K562 (cell line): ENCODE results near the gene HNRNPU. TPM values are rescaled to one million over a fixed set of nuclear protein-coding genes. Genes with fewer than 3 reads are reported as not detected.

Source experiments
- ATAC-seq: fragments of 200-7000 bp; cut with Tn5 transposase; 3 replicates; pipeline ENCODE4 v1.9.1; 2020; ENCODE audit warnings: moderate library complexity
- BruUV-seq: library from RNA; stranded (reverse); fragments of 400-500 nt; replicated peaks from 2 replicates; lab custom pipeline; 2021; lab: Mats Ljungman, UMichigan
- CTCF ChIA-PET: fragments of 300-600 bp; formaldehyde crosslinking; extraction: SDS; loops from one replicate; lab custom pipeline; 2021; ENCODE audit warnings: low intra/inter-chr PET ratio; lab: Yijun Ruan, JAX
- POLR2A ChIA-PET: fragments of 300-600, 350-650 bp; sonication (Branson Sonifier 250); formaldehyde crosslinking; extraction: SDS; loops from one replicate; lab custom pipeline; 2021; ENCODE audit warnings: antibody characterized with exemption, inconsistent platforms; lab: Yijun Ruan, JAX
- DNase-seq, 4 experiments: peaks; one replicate each; pipeline versions ENCODE4 v3.0.0 to v3.0.0-alpha.2; 2011 to 2018; ENCODE audit warnings: low spot score in 3 of 4, mixed read lengths in 3 of 4; ENCODE audit errors: extremely low read depth in 1 of 4
- FAIRE-seq: peaks from 2 replicates; lab custom pipeline; 2011; peaks lifted over from hg19 to GRCh38; lab: Jason Lieb, UNC
- H2AFZ ChIP-seq: 2 replicates; pipeline ENCODE4 v1.6.0; 2011; ENCODE audit warnings: low read depth, low read length, control low read depth, inconsistent platforms
- H3K27ac ChIP-seq: fragments of 200-600 bp; 3 replicates; pipeline ENCODE4 v1.8.0; 2011; ENCODE audit warnings: low read depth, mild to moderate bottlenecking, control low read depth, inconsistent platforms, low read length, moderate library complexity, mixed read lengths; ENCODE audit errors: extremely low read depth
- H3K27me3 ChIP-seq, 2 experiments: fragments of 300-600 bp in 1 of 2; 2 replicates in 1 of 2; 3 replicates in 1 of 2; pipeline versions ENCODE4 v1.6.0 to v1.8.0; 2011; ENCODE audit warnings: inconsistent platforms in 2 of 2, low read length in 2 of 2, mild to moderate bottlenecking in 1 of 2, mixed read lengths in 1 of 2, moderate library complexity in 1 of 2; ENCODE audit not compliant: control insufficient read depth in 2 of 2, insufficient read depth in 2 of 2
- H3K36me3 ChIP-seq: fragments of 300-600 bp; 3 replicates; pipeline ENCODE4 v1.8.0; 2011; ENCODE audit warnings: mild to moderate bottlenecking, low read length, inconsistent platforms; ENCODE audit not compliant: control insufficient read depth, insufficient read depth
- H3K4me1 ChIP-seq, 2 experiments: fragments of 200-600 bp in 1 of 2; replicated peaks in 1 of 2; 2 replicates in 1 of 2; 3 replicates in 1 of 2; pipeline versions ENCODE4 v1.5.1 to v1.8.0; 2011; ENCODE audit warnings: inconsistent platforms in 2 of 2, low read length in 2 of 2, mild to moderate bottlenecking in 1 of 2, mixed read lengths in 1 of 2, moderate library complexity in 1 of 2; ENCODE audit not compliant: control insufficient read depth in 2 of 2, insufficient read depth in 2 of 2
- H3K4me2 ChIP-seq: 2 replicates; pipeline ENCODE4 v1.6.1; 2011; ENCODE audit warnings: low read length, control low read depth, inconsistent platforms, mixed read lengths; ENCODE audit not compliant: insufficient read depth
- H3K4me3 ChIP-seq: fragments of 200-600 bp; sonication (generic), shearing (Covaris generic); 2 replicates; pipeline ENCODE4 v1.5.1; 2016; ENCODE audit warnings: control low read depth, inconsistent platforms
- H3K79me2 ChIP-seq: fragments of 200-600 bp; 3 replicates; pipeline ENCODE4 v1.8.0; 2011; ENCODE audit warnings: low read length, inconsistent platforms; ENCODE audit not compliant: control insufficient read depth, insufficient read depth
- H3K9ac ChIP-seq, 2 experiments: 2 replicates each; pipeline versions ENCODE4 v1.6.0 to v1.6.1; 2011; ENCODE audit warnings: low read depth in 2 of 2, low read length in 2 of 2, control low read depth in 1 of 2, inconsistent platforms in 1 of 2, mild to moderate bottlenecking in 1 of 2, mixed read lengths in 1 of 2; ENCODE audit not compliant: insufficient read depth in 1 of 2
- H3K9me1 ChIP-seq: one replicate; pipeline ENCODE4 v1.6.0; 2011; ENCODE audit warnings: inconsistent platforms, mild to moderate bottlenecking, low read length, moderate library complexity; ENCODE audit not compliant: control insufficient read depth, insufficient read depth
- H3K9me3 ChIP-seq: replicated peaks from 2 replicates; pipeline ENCODE4 v1.5.1; 2011; ENCODE audit warnings: low read depth, low read length, inconsistent platforms; ENCODE audit not compliant: control insufficient read depth, insufficient read depth
- H4K20me1 ChIP-seq: replicated peaks from 2 replicates; pipeline ENCODE4 v1.6.1; 2011; ENCODE audit warnings: low read length, inconsistent platforms, mixed read lengths; ENCODE audit not compliant: control insufficient read depth, insufficient read depth
- POLR2A ChIP-seq: fragments of 450-650 bp; conservative IDR thresholded peaks from 2 replicates; pipeline ENCODE4 v1.6.1; 2016
- POLR2AphosphoS5 ChIP-seq: IDR thresholded peaks from 2 replicates; pipeline ENCODE4 v1.6.1; 2011; ENCODE audit warnings: mild to moderate bottlenecking, low read depth, low read length, moderate library complexity; ENCODE audit not compliant: control insufficient read depth, insufficient read depth
- POLR2B ChIP-seq: fragments of 450-650 bp; IDR thresholded peaks from 2 replicates; pipeline ENCODE4 v1.6.1; 2018; ENCODE audit warnings: low read depth; ENCODE audit not compliant: partially characterized antibody
- SNRNP70 ChIP-seq: fragments of 200-400 bp; formaldehyde crosslinking; optimal IDR thresholded peaks from 2 replicates; pipeline ENCODE3; 2017; ENCODE audit warnings: low read depth, low read length
- SUPT5H ChIP-seq: fragments of 450-650 bp; IDR thresholded peaks from 2 replicates; pipeline ENCODE4 v1.6.1; 2016
- TEAD4 ChIP-seq, 2 experiments: sonication (generic) in 1 of 2; formaldehyde crosslinking in 1 of 2; IDR thresholded peaks; 2 replicates each; pipeline versions ENCODE4 v1.6.1 to v1.8.0; 2012 to 2022; ENCODE audit warnings: borderline replicate concordance in 1 of 2, inconsistent platforms in 1 of 2, low read length in 1 of 2, mild to moderate bottlenecking in 1 of 2, missing genetic modification reagents in 1 of 2
- WGBS: fragments of 100-300 bp; shearing (Covaris generic); methylation state at CpG from one replicate; pipeline ENCODE4 v1.1.6; 2016; ENCODE audit warnings: low coverage, mixed read lengths; ENCODE audit not compliant: insufficient coverage; ENCODE audit errors: missing lambda C conversion rate; 5-methylcytosine and 5-hydroxymethylcytosine counted together
- in situ Hi-C: fragments of 300-500 bp; cut with MboI; formaldehyde crosslinking; loops from 4 replicates; pipeline ENCODE4 v1.15.0; 2018; ENCODE audit warnings: inconsistent platforms, mixed read lengths
- intact Hi-C: fragments of 100-400 bp; cut with micrococcal nuclease; formaldehyde crosslinking; loops from 2 replicates; pipeline ENCODE4 v1.14.2; 2022
- polyA plus RNA-seq, 8 experiments: library from polyadenylated mRNA; depleted of rRNA in 4 of 8; stranded (reverse) in 5 of 8; unstranded in 3 of 8; fragments of >200 nt; fragmentation: Nextera tagmentation in 2 of 8; fragmentation: Illumina TruSeq in 1 of 8; extraction: Ambion mirVana in 2 of 8; extraction: Trizol in 1 of 8; gene quantifications; 2 replicates each; pipeline versions ENCODE4 v1.2.1 to v1.2.3, GENCODE V29; 2011 to 2014; ENCODE audit warnings: inconsistent platforms in 1 of 8, missing spikeins in 1 of 8
- total RNA-seq, 7 experiments: library from RNA; depleted of rRNA in 6 of 7; stranded (reverse); fragments of >200 nt in 6 of 7; fragmentation: Illumina TruSeq in 2 of 7; extraction: Trizol in 2 of 7; gene quantifications; 2 replicates each; pipeline versions ENCODE4 v1.2.1 to v1.2.3, GENCODE V29; 2011 to 2021; ENCODE audit warnings: low replicate concordance in 1 of 7

HNRNPU gene
- total and polyA plus RNA-seq, 9 of the 15 experiments (the other 6 are each of a cell fraction or from before 2014, with no cell fraction given), result 159 to 777 (median 577) TPM

- intact Hi-C loops, result no loop called here
- Histone ChIP-seq H3K9me1 (no peaks in the 10 kb centered on the region), H3K4me1 (no peaks in the 10 kb centered on the region), H3K27me3 (no peaks in the 10 kb centered on the region), H3K9me3 (no peaks in the 10 kb centered on the region), H3K4me3 (no peak overlapping the region), H3K4me2 (no peak overlapping the region), H3K36me3 (peaks cover 100% of the 10 kb centered on the region), H4K20me1 (no peaks in the 10 kb centered on the region), H3K27ac (no peak overlapping the region), H3K9ac (no peak overlapping the region), H3K79me2 (peaks cover 69% of the 10 kb centered on the region), H2AFZ (no peak overlapping the region)
- no peak for DNase-seq
- FAIRE-seq, result no peak
- TF ChIP-seq POLR2AphosphoS5 (peak; percentile 47; the same call in 1 of the 2 replicates), POLR2B (peak; percentile 68), TEAD4 (IDR thresholded peaks at IDR 0.05; ENCODE audit: low read length) (0 out of 2 replicates have a peak, but pooled peaks have one; percentile 17), TEAD4 (CRISPR knock-in tag; IDR thresholded peaks at IDR 0.05; ENCODE audit: borderline replicate concordance) (no peak), SNRNP70 (no peak), POLR2A (peak; percentile 66), SUPT5H (peak; percentile 58)
- ChIA-PET POLR2A (interaction anchor here (2.0 to 24.0 kb wide), 4 partner anchors 3 to 199 kb away, joined by 5 to 485 read pairs (median 248); partner anchors contain the start of genes COX20 and HNRNPU), CTCF (no interaction called here)
- WGBS, result 83% methylated on average over 1 of the region's 1 CpG
- BruUV-seq, result no TSS peak
- in situ Hi-C loops, result no loop called here
- no peak for ATAC-seq
These were observed 11.6 kb downstream of the HNRNPU start for GRCh38 chr1:244852694-244853093.
